ENCODE measurements around the gene TGFBI.

TGFBI gene

DNA sequence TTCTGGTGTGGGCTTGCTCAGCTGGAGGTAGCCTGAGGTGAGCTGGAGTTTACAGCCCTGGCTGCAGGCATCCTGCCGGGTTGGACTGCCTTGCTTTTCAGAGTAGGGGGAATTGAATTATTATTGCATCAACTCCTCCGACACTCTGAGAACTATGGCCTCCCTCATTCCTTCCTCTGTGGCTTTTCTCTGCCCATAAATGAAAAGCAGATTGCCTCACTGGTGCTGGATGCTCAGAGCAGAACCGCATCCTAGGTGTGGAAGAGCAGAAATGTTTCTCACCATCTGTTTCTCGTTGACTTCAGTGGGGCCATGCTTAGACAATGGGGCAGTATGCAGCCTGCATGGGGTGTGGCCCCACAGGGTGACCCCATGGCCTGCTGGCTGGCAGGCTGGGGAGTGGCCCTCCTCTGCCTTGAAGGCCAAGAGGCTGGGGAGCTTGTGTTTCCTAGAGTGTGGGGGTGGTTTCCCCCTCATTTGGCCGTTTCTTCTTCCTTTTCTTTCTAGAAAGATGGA, 27.3 kb upstream of the TGFBI start:
- DNase-seq (ENCODE audit: low spot score), result no peak

DNA sequence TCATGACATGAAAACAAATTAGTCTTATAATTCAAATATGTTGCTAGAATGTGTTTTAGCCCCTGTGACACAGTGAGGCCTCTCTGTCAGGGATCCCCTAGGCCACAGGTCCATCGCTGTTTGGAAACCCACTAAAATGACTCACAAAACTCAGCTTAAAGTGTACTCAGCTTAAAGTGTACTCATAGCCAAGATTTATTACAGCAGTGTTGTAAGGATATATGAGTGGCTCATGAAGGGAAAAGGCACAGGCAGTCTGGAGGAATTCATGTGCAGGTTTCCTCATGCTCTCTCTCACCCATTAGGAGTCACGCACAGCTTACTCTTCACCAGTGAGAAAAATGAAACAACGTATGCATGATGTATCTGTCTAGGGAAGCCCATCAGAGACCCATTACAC, 24.4 kb upstream of the TGFBI start:
- DNase-seq (ENCODE audit: low spot score), result no peak

DNA sequence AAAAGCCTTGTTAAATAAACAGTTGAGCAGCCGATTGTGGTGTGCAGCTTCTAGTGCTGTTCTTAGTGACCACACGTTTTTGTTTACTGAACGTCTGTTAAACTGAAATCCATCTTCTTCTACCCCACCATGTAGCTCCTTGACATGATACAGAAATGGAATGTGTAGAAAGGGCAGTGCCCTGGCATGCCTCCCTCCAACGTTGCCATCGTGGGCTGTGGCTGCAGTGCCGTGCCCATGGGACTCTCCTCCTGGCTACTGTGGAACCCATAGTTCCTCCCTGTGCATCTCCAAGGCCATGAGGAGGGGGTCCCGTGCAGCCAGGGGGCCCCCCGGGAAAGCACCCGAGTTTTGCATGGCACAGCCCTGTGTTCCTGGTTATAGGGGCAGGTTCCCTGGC, 23.3 kb upstream of the TGFBI start:
- no peak for DNase-seq (ENCODE audit: low spot score)

DNA sequence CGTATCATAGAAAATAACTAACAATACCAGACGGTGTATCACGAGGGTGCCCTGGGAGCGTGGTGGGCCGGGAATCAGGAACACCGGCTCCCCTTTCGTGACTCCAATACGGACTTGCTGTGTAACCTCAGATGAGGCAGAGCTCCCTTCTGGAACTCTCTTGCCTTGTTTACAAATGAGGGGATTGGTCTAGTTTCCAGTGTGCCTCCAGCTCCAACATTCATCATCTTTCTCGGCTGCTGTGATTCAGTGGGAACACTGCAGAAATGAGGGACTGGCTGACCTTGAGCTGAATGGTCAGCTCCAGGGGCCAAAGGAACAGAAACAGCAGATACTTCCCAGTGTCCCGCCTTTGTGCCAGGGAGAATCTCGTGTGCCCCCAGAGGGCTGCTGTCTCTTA, 22.6 kb upstream of the TGFBI start:
- no peak for DNase-seq (ENCODE audit: low spot score)

DNA sequence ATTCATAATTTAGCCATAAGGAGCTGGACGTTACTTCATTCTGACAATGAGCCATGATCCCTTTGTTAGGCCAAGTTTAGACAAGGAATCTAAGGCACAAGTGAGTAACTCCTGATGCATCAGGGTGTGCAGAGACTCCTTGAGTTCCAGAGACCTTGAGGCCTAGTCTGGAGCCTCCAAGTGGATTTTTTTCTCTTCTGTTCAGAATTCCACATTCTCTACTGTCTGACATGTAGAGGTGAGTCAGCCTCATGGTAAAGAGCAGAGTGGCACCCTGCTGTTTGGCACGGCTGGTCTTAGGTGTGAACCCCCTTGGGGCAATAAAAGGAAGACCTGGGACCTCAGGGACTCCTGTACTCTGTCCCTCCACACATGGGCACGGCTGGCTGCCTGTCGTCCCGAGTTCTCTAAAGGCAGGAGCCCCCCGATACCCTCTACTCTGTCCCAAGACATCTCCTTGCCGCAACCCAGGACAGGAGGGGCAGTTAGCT, 22.0 kb upstream of the TGFBI start:
- no peak for DNase-seq (ENCODE audit: low spot score)

DNA sequence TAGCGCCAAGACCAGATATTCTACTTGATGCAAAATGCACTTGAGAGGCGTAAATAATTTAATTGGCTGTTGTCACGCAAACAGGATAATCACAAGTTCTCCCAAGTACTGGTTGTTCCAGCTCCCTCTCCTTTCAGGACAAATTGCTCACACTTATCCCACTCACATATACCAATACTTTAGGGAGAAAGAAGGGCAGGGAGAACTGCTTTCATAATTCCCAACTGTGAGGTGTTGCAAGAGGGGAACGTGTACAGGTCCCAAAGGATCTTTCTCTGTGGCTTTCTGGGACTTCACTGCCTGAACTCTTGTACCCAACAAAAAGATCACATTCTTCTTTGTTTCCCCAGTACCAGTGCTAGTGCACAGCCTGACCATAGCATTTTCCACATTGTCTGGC, 21.5 kb upstream of the TGFBI start:
- no peak for DNase-seq (ENCODE audit: low spot score)

DNA sequence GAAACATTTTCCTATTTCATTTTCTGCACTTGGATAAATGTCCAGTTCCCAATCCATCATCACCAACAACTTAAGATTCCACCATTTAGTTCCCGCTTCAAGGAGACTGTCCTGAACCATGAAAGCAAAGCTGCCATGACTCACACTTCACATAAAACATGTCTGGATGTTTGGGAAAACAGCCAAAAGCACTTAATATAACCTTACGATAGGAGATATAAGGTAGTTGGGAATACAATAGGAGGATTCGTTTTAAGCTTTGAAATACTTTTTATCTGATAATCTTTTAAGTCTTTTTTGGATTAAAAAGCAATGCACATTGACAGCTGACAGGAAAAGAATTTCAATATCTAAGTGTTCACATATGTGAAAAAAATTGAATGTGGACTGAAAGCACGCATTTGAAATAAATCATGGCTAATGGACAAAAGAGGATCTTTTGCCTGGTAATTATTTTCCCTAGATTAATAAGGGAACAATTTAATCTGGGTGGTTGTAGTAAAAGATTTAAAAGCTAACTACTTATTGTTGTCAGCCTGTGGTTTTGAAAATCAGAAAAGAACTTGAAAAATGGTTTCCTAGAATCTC, 17.3 kb upstream of the TGFBI start:
- no peak for DNase-seq (ENCODE audit: low spot score)

DNA sequence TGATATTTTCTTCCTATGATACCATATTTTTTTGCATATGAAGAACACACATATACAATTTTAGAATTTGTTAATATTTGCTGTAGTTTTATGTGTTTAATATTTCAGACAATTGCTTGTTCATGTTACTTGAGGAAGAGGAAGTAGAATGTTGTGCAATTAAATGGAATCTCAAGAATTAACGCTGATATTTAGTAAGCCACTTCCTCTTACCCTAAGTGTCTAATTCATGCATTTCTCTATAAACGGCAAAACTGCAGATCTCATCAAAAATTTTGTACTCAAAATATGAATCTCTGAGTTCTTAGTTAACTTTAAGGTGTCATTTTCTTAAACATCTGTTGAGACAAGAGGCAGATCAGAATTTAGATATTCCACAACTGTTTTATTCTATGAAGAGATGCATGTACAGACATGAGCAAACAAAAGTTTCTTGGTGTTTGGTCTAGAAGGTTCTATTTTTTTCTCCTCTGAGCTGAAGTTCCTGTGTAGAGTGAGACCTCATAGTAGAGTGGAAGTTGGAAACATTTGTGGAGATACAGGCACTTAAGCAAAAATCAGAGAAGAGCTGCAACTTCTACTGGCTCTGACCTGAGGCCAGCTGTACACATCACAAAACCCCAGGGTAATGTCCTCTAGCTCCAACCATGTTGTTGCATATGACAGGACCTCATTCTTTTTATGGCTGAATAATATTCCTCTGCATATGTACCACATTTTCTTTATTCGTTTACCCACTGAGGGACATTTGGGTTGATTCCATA, 16.6 kb upstream of the TGFBI start:
- no peak for DNase-seq (ENCODE audit: low spot score)

DNA sequence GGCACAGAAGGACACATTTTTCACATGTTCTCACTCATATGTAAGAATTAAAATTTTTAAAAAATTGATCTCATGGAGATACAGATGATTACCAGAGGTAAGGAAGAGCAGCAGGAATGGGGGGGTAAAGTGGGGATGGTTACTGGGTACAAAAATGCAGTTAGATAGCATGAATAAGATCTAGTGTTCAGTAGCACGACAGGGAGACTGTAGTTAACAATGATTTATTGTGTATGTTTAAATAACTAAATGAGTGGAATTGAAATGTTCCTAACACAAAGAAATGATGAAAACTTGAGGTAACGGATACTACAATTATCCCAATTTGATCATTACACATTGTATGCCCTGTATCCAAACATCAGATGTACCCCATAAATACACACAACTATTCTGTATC, 15.2 kb upstream of the TGFBI start:
- no peak for DNase-seq (ENCODE audit: low spot score)

DNA sequence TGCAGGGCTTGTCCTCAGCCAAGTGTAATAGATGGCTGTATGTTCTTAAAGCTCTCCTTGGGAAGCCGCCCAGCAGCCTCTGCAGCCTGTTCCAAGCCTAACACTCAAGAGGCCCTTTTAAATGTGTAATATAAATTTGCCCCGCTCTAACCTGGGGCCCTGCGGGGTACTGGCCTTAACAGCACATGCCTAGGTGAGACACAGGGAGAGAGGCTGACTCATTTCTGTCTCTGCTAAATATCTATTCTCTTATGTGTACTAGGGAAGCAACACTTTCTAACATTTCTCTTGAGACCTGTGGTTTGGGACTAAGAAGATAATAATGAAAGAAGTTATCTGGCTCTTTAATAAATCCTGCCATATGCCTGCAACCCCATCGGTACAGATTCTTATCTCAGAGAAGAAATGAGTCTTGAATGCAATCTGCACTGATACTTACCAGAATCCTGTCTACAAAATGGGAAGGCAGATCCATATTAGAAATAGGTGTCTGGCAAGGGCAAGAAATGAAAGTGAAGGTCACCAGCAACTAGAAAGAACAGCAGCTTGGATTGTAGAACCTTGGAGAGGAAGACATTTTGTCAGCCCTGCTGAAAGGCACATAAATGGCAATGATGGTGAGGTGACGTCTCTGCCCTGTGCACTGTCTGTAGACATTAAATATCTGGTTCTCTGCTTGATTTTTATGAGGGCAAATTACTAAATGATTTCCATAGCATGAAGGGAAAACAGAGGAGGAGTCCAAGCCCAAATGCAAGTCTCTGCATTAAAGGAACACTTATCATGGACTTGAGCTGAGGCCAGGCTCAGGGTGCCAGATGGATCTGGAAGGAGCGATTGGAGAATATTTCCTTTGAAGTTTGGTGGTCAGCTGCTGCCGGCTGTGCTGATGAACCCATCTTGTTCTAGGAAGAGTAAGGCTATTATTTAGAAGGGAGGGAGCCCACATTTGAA, 14.5 kb upstream of the TGFBI start:
- DNase-seq (ENCODE audit: low spot score), result no peak

DNA sequence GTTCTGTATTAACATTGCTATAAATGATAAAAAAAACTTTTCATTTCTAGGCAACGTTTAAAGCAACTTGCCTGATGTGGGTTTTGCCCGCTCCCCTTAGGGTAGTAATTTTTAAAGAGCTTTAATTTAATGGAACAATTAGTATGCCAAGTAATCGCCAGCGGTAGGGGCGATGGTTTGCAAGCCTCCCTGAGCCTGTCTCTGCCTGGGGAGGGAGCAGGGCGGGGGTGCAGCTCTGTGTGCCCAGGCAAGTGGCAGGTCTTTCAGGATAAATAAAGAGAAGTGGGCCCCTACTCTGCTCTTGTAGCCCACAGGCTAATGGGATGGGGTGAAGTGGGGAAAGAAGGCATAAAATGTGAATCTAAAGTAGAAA, 13.8 kb upstream of the TGFBI start:
- no peak for DNase-seq (ENCODE audit: low spot score)

DNA sequence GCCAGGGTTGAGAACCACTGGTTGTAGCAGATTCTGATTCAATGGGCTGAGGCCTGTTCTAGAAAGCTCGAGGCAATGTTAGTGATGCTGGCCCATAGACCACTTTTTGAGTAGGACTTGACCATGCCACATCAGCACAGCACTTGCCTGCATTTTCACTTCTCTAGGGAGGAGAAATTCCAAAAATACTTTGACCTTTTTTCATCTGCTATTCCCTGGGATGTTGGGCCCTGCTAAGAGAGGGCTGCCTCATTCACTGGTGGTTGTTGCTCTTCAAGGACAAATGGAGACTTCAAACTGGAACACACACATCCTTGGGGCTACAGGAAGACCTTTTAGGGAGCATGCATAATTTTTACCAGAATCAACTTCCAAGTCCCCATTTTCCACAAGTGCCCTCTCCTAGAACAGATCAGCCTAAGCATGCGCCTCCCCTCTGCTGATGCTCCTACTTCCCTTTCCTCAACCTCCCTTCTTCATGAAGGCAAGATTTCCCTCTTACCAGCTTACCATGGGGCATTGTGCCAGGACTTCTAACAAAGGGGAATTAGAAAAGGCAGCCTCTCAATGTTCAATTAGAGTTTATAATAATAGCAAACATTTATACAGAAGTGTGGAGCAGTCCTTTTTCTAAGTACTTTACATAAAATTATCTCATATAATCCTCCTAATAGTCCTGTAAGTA, 12.7 kb upstream of the TGFBI start:
- DNase-seq (ENCODE audit: low spot score), result no peak

DNA sequence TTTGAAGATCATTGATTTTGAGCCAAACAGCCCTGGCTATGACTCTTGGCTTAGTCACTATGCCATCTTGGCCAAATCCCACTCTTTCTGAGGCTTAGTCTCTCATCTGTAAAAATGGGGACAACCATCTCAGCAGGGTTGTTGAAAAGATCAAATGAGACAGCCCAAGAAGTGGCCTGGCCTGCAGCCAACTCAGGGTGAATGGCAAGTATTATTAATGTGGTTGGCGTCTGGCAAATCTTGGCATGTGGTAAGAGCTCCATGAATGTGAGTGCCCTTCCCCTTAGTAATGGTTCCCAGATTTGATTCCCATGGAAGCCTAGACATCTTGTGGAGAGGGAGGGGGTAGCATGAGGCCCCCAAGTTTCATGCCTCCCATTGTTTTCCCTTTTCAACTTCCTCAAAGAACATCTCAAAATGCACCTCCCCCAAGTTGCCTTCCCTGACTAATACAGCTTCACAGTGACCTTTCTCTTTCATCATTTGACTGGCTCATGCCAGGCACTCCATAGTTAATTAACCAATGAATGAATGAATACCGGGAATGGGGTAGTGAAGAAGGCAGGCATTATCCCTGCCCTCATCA, 11.8 kb upstream of the TGFBI start:
- no peak for DNase-seq (ENCODE audit: low spot score)

DNA sequence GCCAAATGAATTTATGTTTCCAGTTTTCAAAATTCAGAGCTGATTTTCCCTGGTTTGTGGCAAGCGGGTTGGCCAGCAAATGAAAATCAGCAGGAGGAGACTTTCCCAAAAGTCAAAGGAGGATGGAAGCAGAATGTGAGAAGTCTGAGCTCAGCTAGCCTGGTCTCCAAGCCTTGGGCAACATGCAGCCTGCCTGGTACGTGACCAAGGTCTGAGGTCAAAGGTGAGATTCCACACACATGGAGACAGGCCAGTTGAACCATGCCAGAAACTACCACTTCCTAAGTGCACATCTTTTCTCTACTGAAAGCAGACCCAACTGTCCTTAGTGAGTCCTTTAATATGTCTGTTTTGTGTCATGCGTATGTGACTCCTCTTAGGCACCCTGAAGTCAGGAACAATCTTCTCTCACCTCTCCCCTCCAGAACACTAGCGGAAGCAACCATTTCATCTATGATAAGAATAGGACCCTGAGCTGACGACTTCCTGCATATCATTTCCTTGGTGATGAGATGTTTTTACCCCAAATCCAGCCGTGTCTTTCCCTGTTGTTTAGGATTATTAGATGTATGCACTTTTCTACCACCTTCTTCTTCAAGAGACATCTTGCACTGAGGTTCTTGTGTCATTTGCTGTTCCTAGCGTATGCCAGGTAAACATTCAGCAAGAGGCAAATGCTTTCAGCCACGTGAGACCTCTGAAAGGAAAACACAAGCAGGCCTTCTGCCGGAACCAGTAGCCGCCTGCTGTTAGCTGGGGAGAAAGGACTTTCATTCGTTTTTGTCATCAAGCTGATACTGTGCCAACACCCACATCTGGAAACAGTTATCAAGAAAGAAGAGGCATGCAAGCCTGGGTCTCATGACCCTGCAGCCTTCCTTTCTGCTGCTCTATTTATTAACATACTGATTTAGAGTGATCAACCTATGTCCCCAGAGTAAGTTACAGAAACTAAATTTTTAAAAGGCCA, 9.7 kb upstream of the TGFBI start:
- peak; percentile 52 for DNase-seq (ENCODE audit: low spot score)

DNA sequence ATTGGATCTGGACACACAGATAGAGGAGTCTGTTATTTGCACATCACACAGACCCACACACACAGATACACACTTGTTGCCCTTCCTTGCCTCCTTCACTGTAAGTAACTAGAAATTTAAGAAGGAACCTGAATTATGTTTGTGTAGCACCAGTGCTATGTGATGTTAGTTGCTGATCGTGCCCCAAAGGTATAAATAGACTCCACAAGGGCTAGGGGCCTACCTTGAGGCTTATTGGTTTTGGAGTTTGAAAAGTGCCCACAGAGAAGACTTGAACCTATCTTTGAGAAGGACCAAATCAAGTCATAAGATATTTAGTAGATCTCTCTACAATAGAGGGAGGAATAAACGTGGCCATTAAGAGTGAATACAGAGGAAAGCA, 8.8 kb upstream of the TGFBI start:
- DNase-seq (ENCODE audit: low spot score), result no peak

DNA sequence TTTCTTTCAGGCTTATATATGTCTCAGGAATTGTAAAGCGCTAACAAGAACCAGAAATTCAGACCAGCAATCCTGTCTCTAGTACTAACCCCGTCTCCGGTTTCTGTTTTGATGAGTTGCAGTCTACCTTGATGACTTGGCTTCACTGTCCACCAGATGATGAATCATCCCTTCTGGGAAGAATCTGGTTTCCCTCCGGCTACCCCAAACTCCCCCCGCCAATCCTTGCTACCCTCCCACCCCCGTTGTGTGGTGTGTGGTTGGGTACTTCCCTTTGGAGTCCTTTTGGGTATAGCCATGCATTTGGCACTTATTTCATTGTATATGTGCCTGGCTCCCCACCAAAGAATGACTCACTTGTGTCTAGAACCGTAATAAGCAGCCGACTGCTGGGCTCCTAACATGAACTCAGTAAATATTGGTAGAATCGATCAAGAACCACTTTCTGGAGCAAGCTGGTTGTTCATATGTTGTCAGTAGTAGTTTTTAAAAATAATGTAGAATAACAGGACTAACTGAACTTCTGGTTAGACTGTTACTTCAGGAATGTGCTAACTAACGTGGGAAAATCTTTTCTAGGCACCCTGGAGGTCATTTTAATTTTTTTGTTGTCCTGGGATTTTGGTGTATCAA, 8.3 kb upstream of the TGFBI start:
- peak; percentile 67 for DNase-seq (ENCODE audit: low spot score)

DNA sequence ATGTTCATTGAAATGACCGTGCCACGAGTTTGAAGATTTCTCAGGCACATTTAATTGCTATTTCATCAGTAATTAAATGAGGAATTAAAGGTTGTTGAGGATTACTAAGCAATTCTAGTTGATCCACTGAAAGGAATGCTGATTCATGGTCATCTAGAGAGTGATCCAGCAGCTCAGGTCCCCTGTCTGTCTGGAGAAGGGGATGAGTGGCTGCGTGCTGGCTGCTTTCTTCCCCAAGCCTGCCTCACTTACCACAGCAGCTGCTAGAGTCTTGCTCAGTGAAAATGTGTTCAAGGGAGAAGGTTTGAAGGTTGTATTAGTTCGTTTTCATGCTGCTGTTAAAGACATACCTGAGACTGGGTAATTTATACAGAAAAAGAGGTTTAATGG, 7.8 kb upstream of the TGFBI start:
- DNase-seq (ENCODE audit: low spot score), result peak; percentile 60

DNA sequence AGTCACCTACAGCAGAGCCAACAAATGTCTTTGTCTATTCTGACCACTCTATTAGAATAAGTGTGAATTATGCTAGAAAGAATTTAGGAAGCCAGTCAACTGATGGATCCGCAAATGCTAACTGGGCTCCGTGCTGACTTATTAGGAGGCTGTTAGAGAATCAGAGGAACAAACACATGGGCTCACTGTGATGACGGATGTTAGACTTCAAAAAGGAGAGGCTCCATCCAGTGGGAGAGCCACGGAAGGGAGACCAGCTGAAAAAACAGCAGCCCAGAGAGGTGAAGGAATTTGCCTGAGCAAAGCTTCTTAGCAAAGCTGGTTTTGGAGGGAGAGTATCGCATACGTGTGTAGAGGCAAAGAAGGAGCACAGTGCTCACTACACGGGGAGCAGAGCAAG, 5.8 kb upstream of the TGFBI start:
- DNase-seq (ENCODE audit: low spot score), result no peak

DNA sequence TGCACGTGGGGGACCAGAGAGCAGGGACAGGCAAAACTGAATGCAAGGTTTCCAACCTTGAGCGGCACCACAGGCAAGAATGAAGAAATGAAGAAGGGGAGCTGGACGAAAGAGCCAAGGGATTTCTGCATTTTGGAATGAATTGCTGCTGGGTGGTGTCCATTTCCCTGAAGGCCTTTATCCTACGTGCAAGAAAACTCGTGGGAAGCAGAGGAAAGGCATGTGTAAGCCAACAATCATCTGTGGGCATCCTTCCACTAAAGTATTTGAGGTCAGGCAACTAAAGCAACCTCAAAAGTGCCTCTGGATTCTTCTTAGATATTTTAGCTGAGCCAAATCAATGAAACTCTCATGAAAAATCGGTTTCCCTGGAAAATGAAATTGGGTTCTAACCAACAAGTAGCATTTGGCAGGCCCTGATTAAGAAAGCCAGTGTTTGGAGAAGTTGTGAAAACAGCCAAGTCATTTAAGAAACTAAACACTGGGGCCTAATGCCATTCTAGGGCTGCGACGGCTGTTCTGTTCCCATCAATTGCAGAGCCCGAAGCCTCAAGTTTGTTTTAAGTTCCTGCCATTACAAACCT, 4.7 kb upstream of the TGFBI start:
- DNase-seq (ENCODE audit: low spot score), result no peak

DNA sequence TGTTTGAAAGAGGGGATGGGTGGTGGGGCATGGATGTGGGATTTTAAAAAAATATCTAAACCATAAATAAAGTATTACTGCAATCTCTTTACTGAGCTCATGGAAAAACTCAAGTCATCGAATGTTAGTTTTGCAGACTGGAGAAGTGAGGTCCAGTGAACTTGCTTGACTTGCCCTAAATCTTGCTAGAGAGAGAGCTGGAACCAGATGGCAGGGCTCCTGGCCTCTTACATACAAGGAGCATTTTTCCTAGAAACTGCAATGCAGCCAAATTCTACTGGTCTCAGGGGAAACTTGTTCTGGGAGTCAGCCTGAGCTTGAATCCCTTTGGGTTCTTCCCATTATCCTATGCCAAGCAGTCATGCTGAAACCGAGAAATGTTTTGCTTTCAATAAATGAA, 2.9 kb upstream of the TGFBI start:
- DNase-seq (ENCODE audit: low spot score), result peak; percentile 61
